K562 (cell line): ENCODE measurements around the gene ZNF80. TPM values are rescaled to one million over a fixed set of nuclear protein-coding genes. Genes with fewer than 3 reads are reported as not detected.

Experiments
- ATAC-seq: fragments of 200-7000 bp; cut with Tn5 transposase; 3 replicates; pipeline ENCODE4 v1.9.1; 2020; ENCODE audit warnings: moderate library complexity
- BruUV-seq: library from RNA; stranded (reverse); fragments of 400-500 nt; replicated peaks from 2 replicates; lab custom pipeline; 2021; lab: Mats Ljungman, UMichigan
- CTCF ChIA-PET: fragments of 300-600 bp; formaldehyde crosslinking; extraction: SDS; loops from one replicate; lab custom pipeline; 2021; ENCODE audit warnings: low intra/inter-chr PET ratio; lab: Yijun Ruan, JAX
- POLR2A ChIA-PET: fragments of 300-600, 350-650 bp; sonication (Branson Sonifier 250); formaldehyde crosslinking; extraction: SDS; loops from one replicate; lab custom pipeline; 2021; ENCODE audit warnings: antibody characterized with exemption, inconsistent platforms; lab: Yijun Ruan, JAX
- DNase-seq, 4 experiments: peaks; one replicate each; pipeline versions ENCODE4 v3.0.0 to v3.0.0-alpha.2; 2011 to 2018; ENCODE audit warnings: low spot score in 3 of 4, mixed read lengths in 3 of 4; ENCODE audit errors: extremely low read depth in 1 of 4
- FAIRE-seq: peaks from 2 replicates; lab custom pipeline; 2011; peaks lifted over from hg19 to GRCh38; lab: Jason Lieb, UNC
- H2AFZ ChIP-seq: 2 replicates; pipeline ENCODE4 v1.6.0; 2011; ENCODE audit warnings: low read depth, low read length, control low read depth, inconsistent platforms
- H3K27ac ChIP-seq: fragments of 200-600 bp; 3 replicates; pipeline ENCODE4 v1.8.0; 2011; ENCODE audit warnings: low read depth, mild to moderate bottlenecking, control low read depth, inconsistent platforms, low read length, moderate library complexity, mixed read lengths; ENCODE audit errors: extremely low read depth
- H3K27me3 ChIP-seq, 2 experiments: fragments of 300-600 bp in 1 of 2; 2 replicates in 1 of 2; 3 replicates in 1 of 2; pipeline versions ENCODE4 v1.6.0 to v1.8.0; 2011; ENCODE audit warnings: inconsistent platforms in 2 of 2, low read length in 2 of 2, mild to moderate bottlenecking in 1 of 2, mixed read lengths in 1 of 2, moderate library complexity in 1 of 2; ENCODE audit not compliant: control insufficient read depth in 2 of 2, insufficient read depth in 2 of 2
- H3K36me3 ChIP-seq: fragments of 300-600 bp; 3 replicates; pipeline ENCODE4 v1.8.0; 2011; ENCODE audit warnings: mild to moderate bottlenecking, low read length, inconsistent platforms; ENCODE audit not compliant: control insufficient read depth, insufficient read depth
- H3K4me1 ChIP-seq, 2 experiments: fragments of 200-600 bp in 1 of 2; replicated peaks in 1 of 2; 2 replicates in 1 of 2; 3 replicates in 1 of 2; pipeline versions ENCODE4 v1.5.1 to v1.8.0; 2011; ENCODE audit warnings: inconsistent platforms in 2 of 2, low read length in 2 of 2, mild to moderate bottlenecking in 1 of 2, mixed read lengths in 1 of 2, moderate library complexity in 1 of 2; ENCODE audit not compliant: control insufficient read depth in 2 of 2, insufficient read depth in 2 of 2
- H3K4me2 ChIP-seq: 2 replicates; pipeline ENCODE4 v1.6.1; 2011; ENCODE audit warnings: low read length, control low read depth, inconsistent platforms, mixed read lengths; ENCODE audit not compliant: insufficient read depth
- H3K4me3 ChIP-seq: fragments of 200-600 bp; sonication (generic), shearing (Covaris generic); 2 replicates; pipeline ENCODE4 v1.5.1; 2016; ENCODE audit warnings: control low read depth, inconsistent platforms
- H3K79me2 ChIP-seq: fragments of 200-600 bp; 3 replicates; pipeline ENCODE4 v1.8.0; 2011; ENCODE audit warnings: low read length, inconsistent platforms; ENCODE audit not compliant: control insufficient read depth, insufficient read depth
- H3K9ac ChIP-seq, 2 experiments: 2 replicates each; pipeline versions ENCODE4 v1.6.0 to v1.6.1; 2011; ENCODE audit warnings: low read depth in 2 of 2, low read length in 2 of 2, control low read depth in 1 of 2, inconsistent platforms in 1 of 2, mild to moderate bottlenecking in 1 of 2, mixed read lengths in 1 of 2; ENCODE audit not compliant: insufficient read depth in 1 of 2
- H3K9me1 ChIP-seq: one replicate; pipeline ENCODE4 v1.6.0; 2011; ENCODE audit warnings: inconsistent platforms, mild to moderate bottlenecking, low read length, moderate library complexity; ENCODE audit not compliant: control insufficient read depth, insufficient read depth
- H3K9me3 ChIP-seq: replicated peaks from 2 replicates; pipeline ENCODE4 v1.5.1; 2011; ENCODE audit warnings: low read depth, low read length, inconsistent platforms; ENCODE audit not compliant: control insufficient read depth, insufficient read depth
- H4K20me1 ChIP-seq: replicated peaks from 2 replicates; pipeline ENCODE4 v1.6.1; 2011; ENCODE audit warnings: low read length, inconsistent platforms, mixed read lengths; ENCODE audit not compliant: control insufficient read depth, insufficient read depth
- ARID3B ChIP-seq: fragments of 250-450 bp; sonication (Bioruptor Pico); IDR thresholded peaks from 2 replicates; pipeline ENCODE4 v1.4.0; 2020; ENCODE audit warnings: borderline replicate concordance
- ATF3 ChIP-seq, 2 experiments: fragments of 450-650 bp in 1 of 2; sonication (generic) in 1 of 2; formaldehyde crosslinking in 1 of 2; IDR thresholded peaks in 1 of 2; conservative IDR thresholded peaks in 1 of 2; 2 replicates each; pipeline versions ENCODE4 v1.6.1 to v1.8.1; 2016 to 2023; ENCODE audit warnings: mild to moderate bottlenecking in 2 of 2, moderate library complexity in 2 of 2, inconsistent platforms in 1 of 2, missing genetic modification reagents in 1 of 2
- BRF1 ChIP-seq: IDR thresholded peaks from 3 replicates; pipeline ENCODE4 v1.6.1; 2011; ENCODE audit warnings: borderline replicate concordance, mild to moderate bottlenecking; ENCODE audit not compliant: insufficient read length; ENCODE audit errors: extremely low read depth
- CREB5 ChIP-seq: fragments of 250-450 bp; sonication (Bioruptor Pico); IDR thresholded peaks from 2 replicates; pipeline ENCODE4 v1.5.0; 2020; ENCODE audit warnings: mild to moderate bottlenecking
- CXXC5 ChIP-seq: fragments of 250-450 bp; sonication (Bioruptor Pico); IDR thresholded peaks from 2 replicates; pipeline ENCODE4 v1.8.0; 2022; ENCODE audit warnings: inconsistent platforms, mild to moderate bottlenecking, moderate library complexity
- FOS ChIP-seq: IDR thresholded peaks from 3 replicates; pipeline ENCODE4 v1.6.1; 2011; ENCODE audit not compliant: insufficient read length; ENCODE audit errors: extremely low read depth
- FOSL1 ChIP-seq: fragments of 200-800 bp; sonication (Bioruptor generic); conservative IDR thresholded peaks from 2 replicates; pipeline ENCODE4 v1.6.1; 2016; ENCODE audit warnings: missing genetic modification characterization, missing compliant biosample characterization
- HIVEP1 ChIP-seq: fragments of 250-450 bp; sonication (Bioruptor Pico); IDR thresholded peaks from 2 replicates; pipeline ENCODE4 v1.4.0; 2020; ENCODE audit warnings: mild to moderate bottlenecking
- HMBOX1 ChIP-seq: sonication (generic); IDR thresholded peaks from 2 replicates; pipeline ENCODE4 v1.6.1; 2016
- HNRNPLL ChIP-seq: fragments of 200-400 bp; formaldehyde crosslinking; IDR thresholded peaks from 2 replicates; pipeline ENCODE4 v1.6.1; 2017; ENCODE audit warnings: low read length, low read depth, mild to moderate bottlenecking; ENCODE audit not compliant: poor library complexity, severe bottlenecking
- HSF4 ChIP-seq: fragments of 250-450 bp; sonication (Bioruptor Pico); IDR thresholded peaks from 2 replicates; pipeline ENCODE4 v2.1.2; 2022; ENCODE audit warnings: mild to moderate bottlenecking, moderate library complexity, borderline replicate concordance
- NR3C1 ChIP-seq: sonication (generic); formaldehyde crosslinking; IDR thresholded peaks from 2 replicates; pipeline ENCODE4 v1.8.1; 2022; ENCODE audit warnings: missing genetic modification reagents
- NRF1 ChIP-seq, 2 experiments: fragments of 450-650 bp; IDR thresholded peaks in 1 of 2; conservative IDR thresholded peaks in 1 of 2; 2 replicates each; pipeline ENCODE4 v1.6.1; 2014; ENCODE audit warnings: mild to moderate bottlenecking in 2 of 2
- POLR2B ChIP-seq: fragments of 450-650 bp; IDR thresholded peaks from 2 replicates; pipeline ENCODE4 v1.6.1; 2018; ENCODE audit warnings: low read depth; ENCODE audit not compliant: partially characterized antibody
- RFX7 ChIP-seq: fragments of 250-450 bp; sonication (Bioruptor Pico); IDR thresholded peaks from 2 replicates; pipeline ENCODE4 v1.5.1; 2021; ENCODE audit warnings: mild to moderate bottlenecking
- ZNF124 ChIP-seq: sonication (generic); formaldehyde crosslinking; IDR thresholded peaks from 2 replicates; pipeline ENCODE4 v1.8.1; 2022; ENCODE audit warnings: missing genetic modification reagents
- WGBS: fragments of 100-300 bp; shearing (Covaris generic); methylation state at CpG from one replicate; pipeline ENCODE4 v1.1.6; 2016; ENCODE audit warnings: low coverage, mixed read lengths; ENCODE audit not compliant: insufficient coverage; ENCODE audit errors: missing lambda C conversion rate; 5-methylcytosine and 5-hydroxymethylcytosine counted together
- in situ Hi-C: fragments of 300-500 bp; cut with MboI; formaldehyde crosslinking; loops from 4 replicates; pipeline ENCODE4 v1.15.0; 2018; ENCODE audit warnings: inconsistent platforms, mixed read lengths
- intact Hi-C: fragments of 100-400 bp; cut with micrococcal nuclease; formaldehyde crosslinking; loops from 2 replicates; pipeline ENCODE4 v1.14.2; 2022
- polyA plus RNA-seq, 8 experiments: library from polyadenylated mRNA; depleted of rRNA in 4 of 8; stranded (reverse) in 5 of 8; unstranded in 3 of 8; fragments of >200 nt; fragmentation: Nextera tagmentation in 2 of 8; fragmentation: Illumina TruSeq in 1 of 8; extraction: Ambion mirVana in 2 of 8; extraction: Trizol in 1 of 8; gene quantifications; 2 replicates each; pipeline versions ENCODE4 v1.2.1 to v1.2.3, GENCODE V29; 2011 to 2014; ENCODE audit warnings: inconsistent platforms in 1 of 8, missing spikeins in 1 of 8
- total RNA-seq, 7 experiments: library from RNA; depleted of rRNA in 6 of 7; stranded (reverse); fragments of >200 nt in 6 of 7; fragmentation: Illumina TruSeq in 2 of 7; extraction: Trizol in 2 of 7; gene quantifications; 2 replicates each; pipeline versions ENCODE4 v1.2.1 to v1.2.3, GENCODE V29; 2011 to 2021; ENCODE audit warnings: low replicate concordance in 1 of 7

ZNF80 gene
- total and polyA plus RNA-seq, 9 of the 15 experiments (the other 6 are each of a cell fraction or from before 2014, with no cell fraction given): 0.01 to 0.07 (median 0.04) TPM; not detected in 3

- no peak overlapping the region for H2AFZ ChIP-seq
- no peak overlapping the region for H3K27ac ChIP-seq
- no peaks in the 10 kb centered on the region for H4K20me1 ChIP-seq
- 1% methylated on average over 18 of the region's 19 CpGs for WGBS
- no peaks in the 10 kb centered on the region for H3K36me3 ChIP-seq
- ChIA-PET CTCF (no interaction called here), POLR2A (interaction anchor here (0.8 kb wide), 1 partner anchor 9 kb away, joined by 4 read pairs; no protein-coding TSS in a partner anchor)
- H3K79me2 ChIP-seq: no peaks in the 10 kb centered on the region
- H3K4me3 ChIP-seq: no peak overlapping the region
- intact Hi-C loops (no loop called here), in situ Hi-C loops (no loop called here)
- H3K9me1 ChIP-seq: no peaks in the 10 kb centered on the region
- ATAC-seq (no peak), DNase-seq (peak in 1 of 4 experiments; percentile 1), FAIRE-seq (no peak)
- no peak overlapping the region for H3K4me2 ChIP-seq
- no peak overlapping the region for H3K9ac ChIP-seq
- BruUV-seq: no TSS peak
- H3K9me3 ChIP-seq: no peaks in the 10 kb centered on the region
- H3K4me1 ChIP-seq: no peaks in the 10 kb centered on the region; a peak in 2 of 5 replicates
- H3K27me3 ChIP-seq: no peaks in the 10 kb centered on the region
- TF ChIP-seq CXXC5 (CRISPR knock-in tag) (no peak), FOSL1 (peak; percentile 65), POLR2B (no peak), NRF1 (conservative IDR thresholded peaks at IDR 0.05 in 1 of 2, IDR thresholded peaks at IDR 0.05 in 1 of 2) (peak; percentile 28 to 38; a peak in 2 of 4 replicates), FOS (no peak), ARID3B (CRISPR knock-in tag) (no peak), ZNF124 (CRISPR knock-in tag) (no peak), RFX7 (CRISPR knock-in tag) (no peak), ATF3 (IDR thresholded peaks at IDR 0.05) (peak; percentile 26; the same call in 1 of the 2 replicates), ATF3 (CRISPR knock-in tag; conservative IDR thresholded peaks at IDR 0.05) (no peak), BRF1 (no peak), CREB5 (CRISPR knock-in tag) (no peak), HMBOX1 (no peak), NR3C1 (CRISPR knock-in tag) (no peak), HNRNPLL (no peak), HSF4 (CRISPR knock-in tag) (no peak), HIVEP1 (CRISPR knock-in tag) (no peak)
These were observed 23.5 kb downstream of the ZNF80 start for GRCh38 chr3:114213627-114214541.
